GM23338 (cell line): ENCODE data around the gene DDX39A. TPM values are rescaled to one million over a fixed set of nuclear protein-coding genes. Genes with fewer than 3 reads are reported as not detected.

Experiments
- ATAC-seq: fragments of 200-7000 bp; cut with Tn5 transposase; 3 replicates; pipeline ENCODE4 v1.9.1; 2020
- DNase-seq: peaks from one replicate; pipeline ENCODE4 v3.0.0-alpha.2; 2015; ENCODE audit warnings: low spot score
- H2AFZ ChIP-seq: fragments of 200-600 bp; sonication (generic); 2 replicates; pipeline ENCODE4 v1.8.0; 2016; ENCODE audit warnings: antibody characterized with exemption, mild to moderate bottlenecking, moderate library complexity
- H3F3A ChIP-seq: fragments of 200-600 bp; sonication (generic); replicated peaks from 2 replicates; pipeline ENCODE4 v1.8.0; 2017; ENCODE audit warnings: antibody characterized with exemption, mixed run types, low read depth
- H3K27ac ChIP-seq: fragments of 200-600 bp; sonication (generic); 2 replicates; pipeline ENCODE4 v1.6.1; 2016; ENCODE audit warnings: low read depth
- H3K27me3 ChIP-seq: fragments of 200-600 bp; sonication (generic); 2 replicates; pipeline ENCODE4 v1.8.0; 2016; ENCODE audit warnings: mild to moderate bottlenecking, mixed run types, moderate library complexity; ENCODE audit not compliant: insufficient read depth
- H3K36me3 ChIP-seq: fragments of 200-600 bp; sonication (generic); 2 replicates; pipeline ENCODE4 v1.8.0; 2016; ENCODE audit warnings: mild to moderate bottlenecking; ENCODE audit not compliant: insufficient read depth
- H3K4me1 ChIP-seq: fragments of 200-600 bp; sonication (generic); 2 replicates; pipeline ENCODE4 v1.8.0; 2016; ENCODE audit warnings: mild to moderate bottlenecking, moderate library complexity; ENCODE audit not compliant: insufficient read depth
- H3K4me2 ChIP-seq: fragments of 200-600 bp; sonication (generic); 2 replicates; pipeline ENCODE4 v1.7.1; 2017; ENCODE audit warnings: mixed run types
- H3K4me3 ChIP-seq: fragments of 200-600 bp; sonication (generic); 2 replicates; pipeline ENCODE4 v1.6.1; 2016; ENCODE audit warnings: mixed run types
- H3K79me2 ChIP-seq: fragments of 200-600 bp; sonication (generic); replicated peaks from 2 replicates; pipeline ENCODE4 v1.8.0; 2017; ENCODE audit warnings: mild to moderate bottlenecking; ENCODE audit not compliant: insufficient read depth
- H3K9me2 ChIP-seq: fragments of 200-600 bp; sonication (generic); 2 replicates; pipeline ENCODE4 v1.8.0; 2017; ENCODE audit not compliant: insufficient read depth
- H4K20me1 ChIP-seq: fragments of 200-600 bp; sonication (generic); replicated peaks from 2 replicates; pipeline ENCODE4 v1.8.0; 2017; ENCODE audit warnings: mild to moderate bottlenecking; ENCODE audit not compliant: insufficient read depth
- H3K27ac Mint-ChIP-seq: 2 replicates; pipeline ENCODE4 v1.8.0; 2020; ENCODE audit warnings: inconsistent platforms, mild to moderate bottlenecking, moderate library complexity, mixed read lengths
- H3K27me3 Mint-ChIP-seq: 3 replicates; pipeline ENCODE4 v1.8.0; 2022; ENCODE audit warnings: low read depth, mild to moderate bottlenecking, moderate library complexity, mixed read lengths, inconsistent platforms; ENCODE audit not compliant: insufficient read depth, poor library complexity
- H3K36me3 Mint-ChIP-seq: 3 replicates; pipeline ENCODE4 v1.8.0; 2021; ENCODE audit warnings: low read depth, mild to moderate bottlenecking, inconsistent platforms, moderate library complexity, mixed read lengths
- H3K4me1 Mint-ChIP-seq: 3 replicates; pipeline ENCODE4 v1.8.0; 2020; ENCODE audit warnings: mild to moderate bottlenecking, inconsistent platforms, mixed read lengths
- H3K4me3 Mint-ChIP-seq: 3 replicates; pipeline ENCODE4 v1.8.0; 2021; ENCODE audit warnings: moderate library complexity, mild to moderate bottlenecking, inconsistent platforms, mixed read lengths
- H3K9me3 Mint-ChIP-seq: 3 replicates; pipeline ENCODE4 v1.8.0; 2020; ENCODE audit warnings: moderate library complexity, mild to moderate bottlenecking, inconsistent platforms, mixed read lengths
- CREB1 ChIP-seq: fragments of 250-450 bp; sonication (Bioruptor Pico); IDR thresholded peaks from 2 replicates; pipeline ENCODE4 v1.5.0; 2020; ENCODE audit warnings: low read depth, mild to moderate bottlenecking, moderate library complexity
- ETS1 ChIP-seq: IDR thresholded peaks from 2 replicates; pipeline ENCODE4 v1.6.1; 2016; ENCODE audit warnings: antibody characterized with exemption
- EZH2phosphoT487 ChIP-seq: fragments of 200-600 bp; sonication (generic); IDR thresholded peaks from one replicate; pipeline ENCODE4 v1.8.1; 2018; ENCODE audit warnings: antibody characterized with exemption; ENCODE audit not compliant: unreplicated experiment
- JUNB ChIP-seq: IDR thresholded peaks from one replicate; pipeline ENCODE4 v1.6.1; 2016; ENCODE audit warnings: antibody characterized with exemption; ENCODE audit not compliant: unreplicated experiment
- NANOG ChIP-seq: IDR thresholded peaks from 2 replicates; pipeline ENCODE4 v1.6.1; 2016; ENCODE audit warnings: antibody characterized with exemption, borderline replicate concordance
- POLR2AphosphoS5 ChIP-seq: IDR thresholded peaks from 2 replicates; pipeline ENCODE4 v1.6.1; 2016; ENCODE audit warnings: antibody characterized with exemption, low read depth
- REST ChIP-seq: IDR thresholded peaks from one replicate; pipeline ENCODE4 v1.6.1; 2018; ENCODE audit warnings: antibody characterized with exemption; ENCODE audit not compliant: unreplicated experiment
- STAT1 ChIP-seq: IDR thresholded peaks from one replicate; pipeline ENCODE4 v1.6.1; 2016; ENCODE audit warnings: antibody characterized with exemption; ENCODE audit not compliant: unreplicated experiment
- ZNF114 ChIP-seq: fragments of 250-450 bp; sonication (Bioruptor Pico); IDR thresholded peaks from 2 replicates; pipeline ENCODE4 v1.5.0; 2020; ENCODE audit warnings: mild to moderate bottlenecking, moderate library complexity
- ZNF331 ChIP-seq: fragments of 250-450 bp; sonication (Bioruptor Pico); IDR thresholded peaks from 2 replicates; pipeline ENCODE4 v1.5.0; 2020; ENCODE audit warnings: low read depth, mild to moderate bottlenecking, moderate library complexity
- ZNF462 ChIP-seq: fragments of 250-450 bp; sonication (Bioruptor Pico); IDR thresholded peaks from 2 replicates; pipeline ENCODE4 v1.5.0; 2020; ENCODE audit warnings: mild to moderate bottlenecking, moderate library complexity
- polyA plus RNA-seq: library from polyadenylated mRNA; unstranded; fragments of >200 nt; fragmentation: Nextera tagmentation; extraction: Ambion mirVana; gene quantifications from 2 replicates; pipeline ENCODE4 v1.2.1, GENCODE V29; 2016
- total RNA-seq: library from RNA; depleted of rRNA; stranded (reverse); fragments of >200 nt; shearing (Covaris generic); gene quantifications from 2 replicates; pipeline ENCODE4 v1.2.3, GENCODE V29; 2014

DDX39A gene
- total and polyA plus RNA-seq, 2 experiments from 2014 or later: 195 to 196 TPM

- TF ChIP-seq JUNB (no peak), ETS1 (no peak), POLR2AphosphoS5 (no peak), CREB1 (CRISPR knock-in tag) (no peak)
Measured at GRCh38 chr19:14446336-14447036, 27.3 kb upstream of the DDX39A start (continued).

- peaks cover 22% of the 10 kb centered on the region for H3K36me3 ChIP-seq
- H3K27me3 ChIP-seq: no peaks in the 10 kb centered on the region
- H3K4me3 Mint-ChIP-seq: no peak overlapping the region
- peaks cover 12% of the 10 kb centered on the region; the same call in 1 of the 2 replicates for H3F3A ChIP-seq
- no peak overlapping the region for H3K27ac Mint-ChIP-seq
- no peak overlapping the region for H3K4me2 ChIP-seq
- H3K79me2 ChIP-seq: peaks cover 6% of the 10 kb centered on the region
- H2AFZ ChIP-seq: no peak overlapping the region
- no peak overlapping the region for H3K4me3 ChIP-seq
- H3K4me1 ChIP-seq: no peaks in the 10 kb centered on the region
- peaks cover 3% of the 10 kb centered on the region for H4K20me1 ChIP-seq
- no peaks in the 10 kb centered on the region; the same call in 2 of the 3 replicates for H3K9me3 Mint-ChIP-seq
- H3K27me3 Mint-ChIP-seq: peaks cover 8% of the 10 kb centered on the region
- peaks cover 61% of the 10 kb centered on the region for H3K36me3 Mint-ChIP-seq
- H3K4me1 Mint-ChIP-seq: peaks cover 5% of the 10 kb centered on the region; the same call in 2 of the 3 replicates
- no peaks in the 10 kb centered on the region for H3K9me2 ChIP-seq
- DNase-seq: no peak
- H3K27ac ChIP-seq: no peak overlapping the region
- ATAC-seq: no peak
- TF ChIP-seq ZNF331 (CRISPR knock-in tag): no peak
- TF ChIP-seq JUNB: no peak
- no peak for TF ChIP-seq ZNF462 (CRISPR knock-in tag)
- TF ChIP-seq ETS1: no peak
- no peak for TF ChIP-seq NANOG
- TF ChIP-seq POLR2AphosphoS5: no peak
- TF ChIP-seq REST: no peak
- no peak for TF ChIP-seq ZNF114
- TF ChIP-seq STAT1: no peak
- no peak for TF ChIP-seq CREB1 (CRISPR knock-in tag)
- TF ChIP-seq EZH2phosphoT487: no peak
Measured at GRCh38 chr19:14443632-14444216, 24.6 kb upstream of the DDX39A start.
